Activated T-cell treated with anti-CD3 and anti-CD28 coated beads, Interleukin-2, amount 50 U/mL, for 72 hours (primary cell): ENCODE data around the gene CADM2. TPM values are rescaled to one million over a fixed set of nuclear protein-coding genes. Genes with fewer than 3 reads are reported as not detected.
"Not testable (repeated sequence)": the region's sequence is repeated elsewhere in the genome, so short reads cannot be mapped to it uniquely, and the experiment has no call there.

Source experiments
- ATAC-seq, 2 donors: fragments of 150-1000 bp; cut with Tn5 transposase; replicated peaks in 1 of 2; 2 replicates each; pipeline ENCODE4 v1.10.0; 2021; ENCODE audit warnings: moderate library complexity in 2 of 2, mild to moderate bottlenecking in 1 of 2
- DNase-seq, 2 donors: peaks; one replicate each; pipeline ENCODE4 v3.0.0; 2021 to 2022; ENCODE audit warnings: mixed read lengths in 1 of 2
- H3K27ac Mint-ChIP-seq: one replicate; pipeline ENCODE4 v1.8.0; 2022; ENCODE audit warnings: mild to moderate bottlenecking, moderate library complexity, mixed read lengths
- H3K27me3 Mint-ChIP-seq: one replicate; pipeline ENCODE4 v1.8.0; 2022; ENCODE audit warnings: low read depth, mixed read lengths
- H3K36me3 Mint-ChIP-seq, 2 donors: one replicate each; pipeline ENCODE4 v1.8.0; 2022; ENCODE audit warnings: mixed read lengths in 2 of 2, mild to moderate bottlenecking in 1 of 2; ENCODE audit not compliant: insufficient read depth in 2 of 2
- H3K4me1 Mint-ChIP-seq: one replicate; pipeline ENCODE4 v1.8.0; 2022; ENCODE audit warnings: low read depth, mixed read lengths
- H3K4me3 Mint-ChIP-seq, 2 donors: one replicate each; pipeline ENCODE4 v1.8.0; 2022; ENCODE audit warnings: mild to moderate bottlenecking in 2 of 2, mixed read lengths in 2 of 2, moderate library complexity in 2 of 2
- H3K9me3 Mint-ChIP-seq, 2 donors: one replicate each; pipeline ENCODE4 v1.8.0; 2022; ENCODE audit warnings: mixed read lengths in 2 of 2
- total RNA-seq, 2 donors: library from RNA; stranded (reverse); gene quantifications; one replicate each; pipeline ENCODE4 v1.2.3, GENCODE V29; 2022

The CADM2 gene
- total RNA-seq, 2 donors from 2014 or later, result not detected

DNA sequence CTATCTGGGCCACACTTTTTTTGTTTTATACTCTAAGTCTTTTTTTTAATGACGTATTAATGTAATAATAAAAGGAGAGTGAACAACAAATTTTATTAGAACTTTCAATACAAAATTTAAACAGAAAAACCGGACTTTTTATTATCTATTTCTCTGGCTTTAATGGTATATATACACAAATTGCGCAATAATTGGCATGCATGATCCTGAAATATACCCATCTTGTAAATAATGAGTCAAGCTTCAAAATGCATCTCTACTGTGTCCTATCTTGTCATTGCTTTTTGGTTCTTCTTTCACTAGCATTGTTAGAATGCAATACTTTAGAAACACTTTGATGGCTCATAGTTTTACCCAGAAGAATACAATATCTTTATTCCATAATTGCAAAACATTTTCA, 963.6 kb downstream of the CADM2 start:
- Mint-ChIP-seq H3K4me3 (no peak overlapping the region), H3K36me3 (peaks cover 0 to 3% of the 10 kb centered on the region in 2 donors), H3K4me1 (no peaks in the 10 kb centered on the region), H3K27ac (no peak overlapping the region), H3K27me3 (no peaks in the 10 kb centered on the region), H3K9me3 (peaks cover 13 to 17% of the 10 kb centered on the region in 2 donors)
- ATAC-seq (no peak), DNase-seq (no peak)

DNA sequence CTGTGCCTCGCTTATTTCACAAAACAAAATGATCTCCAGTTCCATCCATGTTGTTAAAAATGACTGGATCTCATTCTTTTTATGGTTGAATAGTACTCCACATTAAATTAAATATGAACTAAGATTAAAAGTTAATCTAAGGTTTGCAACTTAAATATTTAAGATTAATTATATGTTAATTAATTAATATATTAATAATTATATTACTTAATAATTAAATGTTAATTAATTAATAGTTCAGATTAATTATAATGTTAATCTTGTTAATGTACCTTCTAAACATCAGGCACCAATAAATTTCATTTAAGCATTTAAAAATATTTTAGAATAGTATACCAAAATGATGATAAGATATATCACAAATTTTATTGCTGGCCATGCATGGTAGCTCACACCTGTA, 971.9 kb downstream of the CADM2 start:
- no peak for ATAC-seq
- DNase-seq, result no peak
- peaks cover 2 to 4% of the 10 kb centered on the region in 2 donors for H3K9me3 Mint-ChIP-seq
- H3K4me3 Mint-ChIP-seq, result no peak overlapping the region
- no peaks in the 10 kb centered on the region for H3K27me3 Mint-ChIP-seq
- no peak overlapping the region for H3K27ac Mint-ChIP-seq
- H3K36me3 Mint-ChIP-seq, result peaks cover 0 to 5% of the 10 kb centered on the region in 2 donors
- no peaks in the 10 kb centered on the region for H3K4me1 Mint-ChIP-seq

DNA sequence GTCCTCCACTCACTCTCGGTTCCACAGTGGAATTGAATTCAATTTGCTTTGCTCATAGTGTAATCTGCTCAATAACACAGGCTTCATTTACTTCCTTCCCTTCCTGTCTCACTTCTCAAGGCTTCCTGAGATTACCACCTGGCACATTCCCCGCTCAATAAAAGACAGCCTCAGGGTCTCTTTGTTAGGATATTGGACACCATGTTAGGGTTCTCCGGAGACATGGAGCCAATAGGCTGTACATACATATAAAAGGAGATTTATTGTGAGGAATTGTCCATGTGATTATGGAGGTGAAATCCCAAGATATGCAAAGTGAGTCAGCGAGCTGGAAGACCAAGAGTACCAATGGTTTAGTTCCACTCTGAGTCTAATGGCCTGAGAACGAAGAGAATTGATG, 974.5 kb downstream of the CADM2 start:
- no peak for ATAC-seq
- H3K4me1 Mint-ChIP-seq, result no peaks in the 10 kb centered on the region
- no peak overlapping the region for H3K27ac Mint-ChIP-seq
- peaks cover 0 to 5% of the 10 kb centered on the region in 2 donors for H3K36me3 Mint-ChIP-seq
- no peak for DNase-seq
- no peaks in the 10 kb centered on the region for H3K27me3 Mint-ChIP-seq
- H3K4me3 Mint-ChIP-seq, result no peak overlapping the region
- peaks cover 2 to 7% of the 10 kb centered on the region in 2 donors for H3K9me3 Mint-ChIP-seq

GRCh38 chr3:85935171-85935570, 976.4 kb downstream of the CADM2 start:
- Mint-ChIP-seq H3K36me3 (peaks cover 0 to 2% of the 10 kb centered on the region in 2 donors), H3K4me1 (no peaks in the 10 kb centered on the region), H3K4me3 (no peak overlapping the region), H3K9me3 (peaks cover 2 to 7% of the 10 kb centered on the region in 2 donors), H3K27me3 (no peaks in the 10 kb centered on the region), H3K27ac (no peak overlapping the region)
- ATAC-seq, result no peak
- no peak for DNase-seq

DNA sequence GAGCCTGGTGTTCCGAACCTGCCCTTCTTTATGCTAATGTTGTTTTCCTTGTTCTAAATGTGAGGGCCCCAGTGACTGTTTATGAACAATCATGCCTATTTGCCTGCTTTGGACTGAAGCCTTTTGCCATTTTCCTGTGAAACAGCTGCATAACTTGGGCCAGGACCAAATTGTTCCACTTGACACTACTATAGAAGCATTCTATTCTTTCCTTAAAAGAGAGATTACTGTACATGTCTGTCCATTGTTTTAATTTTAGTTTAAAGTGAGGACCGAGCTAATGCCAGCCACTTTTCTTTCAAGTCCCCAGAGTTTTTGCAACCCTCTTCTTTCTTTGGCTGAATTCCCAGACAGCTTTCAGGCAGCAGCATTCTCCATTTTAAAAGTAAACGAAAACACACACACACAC, 980.3 kb downstream of the CADM2 start:
- Mint-ChIP-seq H3K4me1 (no peaks in the 10 kb centered on the region), H3K27me3 (no peaks in the 10 kb centered on the region), H3K4me3 (no peak overlapping the region), H3K27ac (no peak overlapping the region), H3K36me3 (no peaks in the 10 kb centered on the region), H3K9me3 (peaks cover 3 to 4% of the 10 kb centered on the region in 2 donors)
- ATAC-seq (no peak), DNase-seq (no peak)

- Mint-ChIP-seq H3K27me3 (no peaks in the 10 kb centered on the region), H3K36me3 (no peaks in the 10 kb centered on the region), H3K9me3 (peaks cover 0 to 9% of the 10 kb centered on the region in 2 donors), H3K27ac (no peak overlapping the region), H3K4me1 (no peaks in the 10 kb centered on the region), H3K4me3 (no peak overlapping the region)
- DNase-seq, result no peak
- ATAC-seq, result no peak
Observed at GRCh38 chr3:85950435-85950834, 991.6 kb downstream of the CADM2 start.

DNA sequence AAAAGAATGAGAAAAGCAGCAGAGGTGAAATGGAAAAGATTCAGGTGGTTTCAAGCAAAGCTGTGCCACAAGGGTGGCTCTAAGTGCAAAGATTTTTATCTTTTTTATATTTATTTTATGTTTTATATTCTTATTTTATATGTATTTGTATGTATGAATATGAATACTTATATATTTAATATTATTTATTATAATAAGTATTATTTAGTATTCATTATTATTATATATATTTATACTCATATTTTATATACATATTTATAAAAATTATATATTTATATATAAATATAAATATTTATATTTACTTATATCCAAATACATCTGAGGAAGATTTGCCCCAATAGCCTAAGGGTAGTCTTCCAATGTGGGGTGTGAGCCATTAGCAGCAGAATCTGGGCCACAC, 1002.0 kb downstream of the CADM2 start:
- Mint-ChIP-seq H3K36me3 (no peaks in the 10 kb centered on the region), H3K27ac (no peak overlapping the region), H3K4me3 (no peak overlapping the region), H3K4me1 (no peaks in the 10 kb centered on the region), H3K9me3 (peaks cover 0 to 5% of the 10 kb centered on the region in 2 donors), H3K27me3 (no peaks in the 10 kb centered on the region)
- ATAC-seq (no peak), DNase-seq (no peak)

- Mint-ChIP-seq H3K4me1 (no peaks in the 10 kb centered on the region), H3K27me3 (no peaks in the 10 kb centered on the region), H3K4me3 (no peak overlapping the region), H3K27ac (no peak overlapping the region), H3K9me3 (peaks cover 0 to 5% of the 10 kb centered on the region in 2 donors), H3K36me3 (no peaks in the 10 kb centered on the region)
- DNase-seq (no peak), ATAC-seq (no peak)
Observed at GRCh38 chr3:85977615-85978338, 1019.0 kb downstream of the CADM2 start.

DNA sequence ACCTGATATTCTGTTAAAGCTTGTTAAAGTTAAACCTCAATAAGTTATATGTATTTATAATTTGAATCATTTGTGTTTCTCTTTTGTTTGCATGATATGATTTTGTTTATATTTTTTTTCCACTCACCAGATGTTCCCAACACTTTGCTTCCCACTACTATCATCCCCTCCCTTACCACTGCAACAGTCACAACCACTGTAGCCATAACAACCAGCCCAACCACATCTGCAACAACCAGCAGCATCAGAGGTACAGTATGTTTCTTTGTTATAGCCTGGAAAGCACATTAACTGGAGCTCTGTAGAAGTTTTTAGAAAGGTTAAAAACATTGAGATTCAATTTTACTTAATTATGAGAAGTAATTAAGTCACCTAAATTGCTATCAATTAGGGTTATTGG, 1020.2 kb downstream of the CADM2 start:
- ATAC-seq (no peak), DNase-seq (no peak)
- H3K27me3 Mint-ChIP-seq, result no peaks in the 10 kb centered on the region

GRCh38 chr3:85989581-85989980, 1030.8 kb downstream of the CADM2 start:
- ATAC-seq, H3K4me1 Mint-ChIP-seq, H3K4me3 Mint-ChIP-seq, H3K9me3 Mint-ChIP-seq, DNase-seq, H3K27ac Mint-ChIP-seq, H3K27me3 Mint-ChIP-seq, H3K36me3 Mint-ChIP-seq: not testable (repeated sequence)

More for the DNA sequence above, 1020.2 kb downstream of the CADM2 start:
- peaks cover 0 to 3% of the 10 kb centered on the region in 2 donors for H3K9me3 Mint-ChIP-seq
- H3K4me1 Mint-ChIP-seq, result no peaks in the 10 kb centered on the region
- H3K27ac Mint-ChIP-seq, result no peak overlapping the region
- no peaks in the 10 kb centered on the region for H3K36me3 Mint-ChIP-seq
- H3K4me3 Mint-ChIP-seq, result no peak overlapping the region

DNA sequence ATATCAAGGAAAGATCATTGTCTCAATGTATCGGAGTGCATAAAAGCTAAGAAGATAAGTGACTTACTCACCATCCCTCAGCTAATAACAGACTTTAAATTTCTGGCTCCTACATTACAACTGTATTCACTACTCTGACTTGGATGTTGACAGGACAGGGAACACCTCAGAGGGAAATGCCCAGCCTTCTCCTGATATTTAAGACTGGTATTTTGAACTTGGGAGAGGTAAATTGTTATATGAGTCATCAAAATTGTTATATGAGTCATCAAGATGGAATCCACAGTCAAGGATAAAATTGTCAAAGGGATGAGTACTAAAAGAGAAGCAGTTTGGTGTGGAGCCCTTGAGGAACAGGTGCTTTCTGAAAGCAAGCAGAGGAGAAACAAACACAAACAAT, 1070.8 kb downstream of the CADM2 start:
- DNase-seq (no peak), ATAC-seq (no peak)
- Mint-ChIP-seq H3K36me3 (peaks cover 0 to 2% of the 10 kb centered on the region in 2 donors), H3K9me3 (peaks cover 6% of the 10 kb centered on the region in 2 donors), H3K27ac (no peak overlapping the region), H3K27me3 (no peaks in the 10 kb centered on the region), H3K4me1 (no peaks in the 10 kb centered on the region), H3K4me3 (no peak overlapping the region)

- no peaks in the 10 kb centered on the region for H3K4me1 Mint-ChIP-seq
- no peaks in the 10 kb centered on the region for H3K27me3 Mint-ChIP-seq
- no peak for ATAC-seq
- H3K9me3 Mint-ChIP-seq, result peaks cover 11 to 16% of the 10 kb centered on the region in 2 donors
- H3K36me3 Mint-ChIP-seq, result peaks cover 1 to 2% of the 10 kb centered on the region in 2 donors
- no peak overlapping the region for H3K27ac Mint-ChIP-seq
- no peak for DNase-seq
- no peak overlapping the region for H3K4me3 Mint-ChIP-seq
Observed at GRCh38 chr3:86037916-86038315, 1079.1 kb downstream of the CADM2 start.

- no peaks in the 10 kb centered on the region for H3K27me3 Mint-ChIP-seq
- DNase-seq (no peak), ATAC-seq (no peak)
- H3K9me3 Mint-ChIP-seq, result peaks cover 4 to 12% of the 10 kb centered on the region in 2 donors
- no peak overlapping the region for H3K4me3 Mint-ChIP-seq
- H3K36me3 Mint-ChIP-seq, result peaks cover 0 to 1% of the 10 kb centered on the region in 2 donors
- H3K27ac Mint-ChIP-seq, result no peak overlapping the region
- no peaks in the 10 kb centered on the region for H3K4me1 Mint-ChIP-seq
Observed at GRCh38 chr3:86046436-86047136, 1087.8 kb downstream of the CADM2 start.
